DND-41 (cell line): ENCODE measurements around the gene CCPG1.

Source experiments
- ATAC-seq: fragments of 200-7000 bp; cut with Tn5 transposase; 3 replicates; pipeline ENCODE4 v1.9.1; 2021; ENCODE audit warnings: low read depth; ENCODE audit not compliant: insufficient read depth
- DNase-seq: peaks from one replicate; pipeline ENCODE4 v3.0.0-alpha.2; 2020
- H2AFZ ChIP-seq: 2 replicates; pipeline ENCODE4 v1.6.0; 2012; ENCODE audit warnings: low read depth, low read length
- H3K27ac ChIP-seq: 2 replicates; pipeline ENCODE4 v1.5.1; 2012; ENCODE audit warnings: low read length, inconsistent platforms
- H3K27me3 ChIP-seq: fragments of 200-600 bp; sonication (generic); 2 replicates; pipeline ENCODE4 v1.6.0; 2012; ENCODE audit warnings: low read length, mild to moderate bottlenecking, inconsistent platforms; ENCODE audit not compliant: insufficient read depth, poor library complexity
- H3K36me3 ChIP-seq: 2 replicates; pipeline ENCODE4 v1.5.1; 2012; ENCODE audit warnings: low read length, inconsistent platforms; ENCODE audit not compliant: insufficient read depth
- H3K4me1 ChIP-seq: 2 replicates; pipeline ENCODE4 v1.5.1; 2012; ENCODE audit warnings: mild to moderate bottlenecking, low read length; ENCODE audit not compliant: insufficient read depth
- H3K4me2 ChIP-seq: 2 replicates; pipeline ENCODE4 v1.6.0; 2012; ENCODE audit warnings: mild to moderate bottlenecking, moderate library complexity, low read length, inconsistent platforms; ENCODE audit not compliant: insufficient read depth
- H3K4me3 ChIP-seq, 2 experiments: fragments of 200-600 bp in 1 of 2; shearing (Covaris generic) in 1 of 2; 2 replicates each; pipeline ENCODE4 v1.5.1; 2012 to 2016; ENCODE audit warnings: inconsistent platforms in 2 of 2, low read length in 2 of 2, mild to moderate bottlenecking in 2 of 2, low read depth in 1 of 2, moderate library complexity in 1 of 2
- H3K79me2 ChIP-seq: 2 replicates; pipeline ENCODE4 v1.6.0; 2012; ENCODE audit warnings: low read length, inconsistent platforms; ENCODE audit not compliant: insufficient read depth
- H3K9ac ChIP-seq: 2 replicates; pipeline ENCODE4 v1.6.0; 2012; ENCODE audit warnings: low read depth, mild to moderate bottlenecking, inconsistent platforms, low read length, moderate library complexity
- H3K9me3 ChIP-seq: 2 replicates; pipeline ENCODE4 v1.5.1; 2012; ENCODE audit warnings: low read length, moderate library complexity, mild to moderate bottlenecking, inconsistent platforms; ENCODE audit not compliant: insufficient read depth, severe bottlenecking
- H4K20me1 ChIP-seq: 2 replicates; pipeline ENCODE4 v1.6.0; 2012; ENCODE audit warnings: low read length; ENCODE audit not compliant: insufficient read depth
- EZH2 ChIP-seq: IDR thresholded peaks from 3 replicates; pipeline ENCODE4 v1.6.1; 2012; ENCODE audit warnings: borderline replicate concordance, low read depth, mild to moderate bottlenecking, moderate library complexity, low read length, inconsistent platforms; ENCODE audit not compliant: severe bottlenecking
- TF ChIP-seq, protein P1 (sequence below): IDR thresholded peaks from 2 replicates; pipeline ENCODE4 v1.5.1; 2012; ENCODE audit warnings: borderline replicate concordance, low read length, moderate library complexity, mild to moderate bottlenecking; ENCODE audit not compliant: poor library complexity, severe bottlenecking; ENCODE audit errors: extremely low read depth

The CCPG1 gene

GRCh38 chr15:55389264-55389607 is 18.9 kb downstream of the CCPG1 start:
- no peak overlapping the region for H2AFZ ChIP-seq
- no peaks in the 10 kb centered on the region for H3K27me3 ChIP-seq
- peaks cover 6% of the 10 kb centered on the region; the same call in 1 of the 2 replicates for H3K79me2 ChIP-seq
- H3K27ac ChIP-seq: no peak overlapping the region
- H3K4me3 ChIP-seq: no peak overlapping the region
- no peaks in the 10 kb centered on the region for H4K20me1 ChIP-seq
- no peaks in the 10 kb centered on the region for H3K9me3 ChIP-seq
- TF ChIP-seq, protein P1, sequence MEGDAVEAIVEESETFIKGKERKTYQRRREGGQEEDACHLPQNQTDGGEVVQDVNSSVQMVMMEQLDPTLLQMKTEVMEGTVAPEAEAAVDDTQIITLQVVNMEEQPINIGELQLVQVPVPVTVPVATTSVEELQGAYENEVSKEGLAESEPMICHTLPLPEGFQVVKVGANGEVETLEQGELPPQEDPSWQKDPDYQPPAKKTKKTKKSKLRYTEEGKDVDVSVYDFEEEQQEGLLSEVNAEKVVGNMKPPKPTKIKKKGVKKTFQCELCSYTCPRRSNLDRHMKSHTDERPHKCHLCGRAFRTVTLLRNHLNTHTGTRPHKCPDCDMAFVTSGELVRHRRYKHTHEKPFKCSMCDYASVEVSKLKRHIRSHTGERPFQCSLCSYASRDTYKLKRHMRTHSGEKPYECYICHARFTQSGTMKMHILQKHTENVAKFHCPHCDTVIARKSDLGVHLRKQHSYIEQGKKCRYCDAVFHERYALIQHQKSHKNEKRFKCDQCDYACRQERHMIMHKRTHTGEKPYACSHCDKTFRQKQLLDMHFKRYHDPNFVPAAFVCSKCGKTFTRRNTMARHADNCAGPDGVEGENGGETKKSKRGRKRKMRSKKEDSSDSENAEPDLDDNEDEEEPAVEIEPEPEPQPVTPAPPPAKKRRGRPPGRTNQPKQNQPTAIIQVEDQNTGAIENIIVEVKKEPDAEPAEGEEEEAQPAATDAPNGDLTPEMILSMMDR: no peak
- TF ChIP-seq EZH2: no peak
- H3K9ac ChIP-seq: no peak overlapping the region
- DNase-seq (no peak), ATAC-seq (no peak)
- H3K4me1 ChIP-seq: no peaks in the 10 kb centered on the region
- H3K4me2 ChIP-seq: no peak overlapping the region
- H3K36me3 ChIP-seq: peaks cover 6% of the 10 kb centered on the region; the same call in 1 of the 2 replicates

GRCh38 chr15:55387027-55387426 is 21.1 kb downstream of the CCPG1 start:
- H3K27ac ChIP-seq: no peak overlapping the region
- H3K4me1 ChIP-seq: no peaks in the 10 kb centered on the region
- no peak overlapping the region for H3K9ac ChIP-seq
- peaks cover 18% of the 10 kb centered on the region; the same call in 1 of the 2 replicates for H3K36me3 ChIP-seq
- no peak overlapping the region for H3K4me2 ChIP-seq
- no peaks in the 10 kb centered on the region for H4K20me1 ChIP-seq
- DNase-seq: no peak
- no peak for ATAC-seq
- TF ChIP-seq EZH2: no peak
- TF ChIP-seq, protein P1: no peak
- no peak overlapping the region for H2AFZ ChIP-seq
- no peaks in the 10 kb centered on the region for H3K9me3 ChIP-seq
- no peak overlapping the region for H3K4me3 ChIP-seq
- H3K27me3 ChIP-seq: no peaks in the 10 kb centered on the region
- H3K79me2 ChIP-seq: no peaks in the 10 kb centered on the region

GRCh38 chr15:55383687-55384086 is 24.5 kb downstream of the CCPG1 start:
- no peak for TF ChIP-seq EZH2
- TF ChIP-seq, protein P1: no peak
- H3K9ac ChIP-seq: no peak overlapping the region

GRCh38 chr15:55381595-55381994 is 26.6 kb downstream of the CCPG1 start:
- no peak for DNase-seq
- H3K4me2 ChIP-seq: no peak overlapping the region
- ATAC-seq: no peak
- H3K27ac ChIP-seq: no peak overlapping the region
- H2AFZ ChIP-seq: no peak overlapping the region
- no peaks in the 10 kb centered on the region for H3K79me2 ChIP-seq
- H3K27me3 ChIP-seq: no peaks in the 10 kb centered on the region
- H3K4me1 ChIP-seq: no peaks in the 10 kb centered on the region
- H3K36me3 ChIP-seq: peaks cover 26% of the 10 kb centered on the region; the same call in 1 of the 2 replicates
- H4K20me1 ChIP-seq: no peaks in the 10 kb centered on the region
- TF ChIP-seq, protein P1: no peak
- no peak for TF ChIP-seq EZH2
- no peaks in the 10 kb centered on the region for H3K9me3 ChIP-seq
- H3K4me3 ChIP-seq: no peak overlapping the region
- no peak overlapping the region for H3K9ac ChIP-seq

More at GRCh38 chr15:55383687-55384086, 24.5 kb downstream of the CCPG1 start:
- no peak for ATAC-seq
- H2AFZ ChIP-seq: no peak overlapping the region
- peaks cover 22% of the 10 kb centered on the region; the same call in 1 of the 2 replicates for H3K36me3 ChIP-seq
- no peak overlapping the region for H3K4me2 ChIP-seq
- H3K79me2 ChIP-seq: no peaks in the 10 kb centered on the region
- no peaks in the 10 kb centered on the region for H4K20me1 ChIP-seq
- no peak for DNase-seq
- H3K9me3 ChIP-seq: no peaks in the 10 kb centered on the region
- H3K27me3 ChIP-seq: no peaks in the 10 kb centered on the region
- no peak overlapping the region for H3K4me3 ChIP-seq
- no peak overlapping the region for H3K27ac ChIP-seq
- H3K4me1 ChIP-seq: no peaks in the 10 kb centered on the region
